CD8-positive, alpha-beta memory T cell (primary cell): ENCODE data around the gene KERA. TPM values are rescaled to one million over a fixed set of nuclear protein-coding genes. Genes with fewer than 3 reads are reported as not detected.

Source experiments
- CTCF ChIA-PET: fragments of 350-600 bp; sonication (Branson Sonifier 250); formaldehyde crosslinking; loops from one replicate; lab custom pipeline; 2021; ENCODE audit warnings: antibody characterized with exemption; lab: Charles Lee
- POLR2A ChIA-PET: fragments of 350-600 bp; sonication (Branson Sonifier 250); formaldehyde crosslinking; loops from one replicate; lab custom pipeline; 2021; ENCODE audit warnings: antibody characterized with exemption; lab: Charles Lee
- DNase-seq, 5 donors: peaks; one replicate each; pipeline versions ENCODE4 v3.0.0 to v3.0.0-alpha.2; 2020 to 2022; ENCODE audit warnings: mixed read lengths in 1 of 5
- H3K27ac ChIP-seq: one replicate; pipeline ENCODE4 v1.7.0; 2013; ENCODE audit warnings: low read depth, mild to moderate bottlenecking, low read length, moderate library complexity
- H3K27me3 ChIP-seq: 2 replicates; pipeline ENCODE4 v1.7.0; 2013; ENCODE audit warnings: low read length, mild to moderate bottlenecking; ENCODE audit not compliant: insufficient read depth, poor library complexity, severe bottlenecking
- H3K36me3 ChIP-seq: 2 replicates; pipeline ENCODE4 v1.7.0; 2013; ENCODE audit warnings: mild to moderate bottlenecking, low read length, moderate library complexity; ENCODE audit not compliant: insufficient read depth
- H3K4me1 ChIP-seq: 2 replicates; pipeline ENCODE4 v1.7.0; 2013; ENCODE audit warnings: mild to moderate bottlenecking, low read length, moderate library complexity; ENCODE audit not compliant: insufficient read depth
- H3K4me3 ChIP-seq: 2 replicates; pipeline ENCODE4 v1.7.0; 2013; ENCODE audit warnings: mild to moderate bottlenecking, low read length
- H3K9me3 ChIP-seq: 2 replicates; pipeline ENCODE4 v1.7.0; 2013; ENCODE audit warnings: mild to moderate bottlenecking, low read length
- H3K27ac Mint-ChIP-seq, 8 donors: one replicate each; pipeline ENCODE4 v1.8.0; 2020 to 2021; ENCODE audit warnings: mixed read lengths in 8 of 8, mild to moderate bottlenecking in 6 of 8, inconsistent platforms in 3 of 8, moderate library complexity in 3 of 8
- H3K27me3 Mint-ChIP-seq, 2 donors: one replicate each; pipeline ENCODE4 v1.8.0; 2020 to 2021; ENCODE audit warnings: mixed read lengths in 2 of 2, mild to moderate bottlenecking in 1 of 2, moderate library complexity in 1 of 2
- H3K36me3 Mint-ChIP-seq, 3 donors: one replicate each; pipeline ENCODE4 v1.8.0; 2020 to 2021; ENCODE audit warnings: mixed read lengths in 3 of 3, inconsistent platforms in 1 of 3, mild to moderate bottlenecking in 1 of 3
- H3K4me1 Mint-ChIP-seq, 3 donors: one replicate each; pipeline ENCODE4 v1.8.0; 2020 to 2021; ENCODE audit warnings: mixed read lengths in 3 of 3, inconsistent platforms in 1 of 3, mild to moderate bottlenecking in 1 of 3
- H3K4me3 Mint-ChIP-seq, 7 donors: one replicate each; pipeline ENCODE4 v1.8.0; 2020 to 2021; ENCODE audit warnings: mixed read lengths in 7 of 7, mild to moderate bottlenecking in 6 of 7, moderate library complexity in 4 of 7, inconsistent platforms in 2 of 7
- H3K9me3 Mint-ChIP-seq, 5 donors: one replicate each; pipeline ENCODE4 v1.8.0; 2020 to 2022; ENCODE audit warnings: mixed read lengths in 5 of 5, mild to moderate bottlenecking in 3 of 5, moderate library complexity in 2 of 5, inconsistent platforms in 1 of 5
- polyA plus RNA-seq: library from polyadenylated mRNA; unstranded; fragments of 300-500 nt; fragmentation: Illumina TruSeq; gene quantifications from one replicate; pipeline ENCODE4 v1.2.3, GENCODE V29; 2021
- total RNA-seq, 2 experiments: library from RNA; stranded (reverse); gene quantifications; one replicate each; pipeline ENCODE4 v1.2.3, GENCODE V29; 2021

The KERA gene
- total and polyA plus RNA-seq, 3 experiments from 2014 or later = not detected

DNA sequence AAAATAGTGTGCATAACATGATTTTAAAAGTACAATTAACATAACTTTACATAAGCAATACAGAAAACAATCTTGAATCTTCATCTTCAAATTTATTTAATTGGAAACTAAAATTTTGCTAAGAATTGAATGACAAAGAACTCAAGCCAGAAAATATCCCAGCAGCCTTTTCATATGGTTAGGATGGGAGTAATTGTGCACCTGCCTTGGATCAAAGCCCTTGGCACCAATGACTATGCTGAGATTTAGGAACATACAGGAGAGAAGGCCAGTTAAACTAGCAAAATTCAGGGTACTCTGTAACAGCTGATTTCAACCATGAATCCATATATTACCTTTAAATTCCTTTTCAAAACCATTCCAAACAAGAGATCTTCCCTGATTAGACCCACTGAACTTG, 5.8 kb downstream of the KERA start:
- no peaks in the 10 kb centered on the region for H3K9me3 ChIP-seq
- ChIA-PET CTCF (no interaction called here), POLR2A (no interaction called here)
- H3K27me3 ChIP-seq = no peaks in the 10 kb centered on the region
- H3K36me3 Mint-ChIP-seq = no peaks in the 10 kb centered on the region
- H3K4me1 ChIP-seq = no peaks in the 10 kb centered on the region
- H3K27ac ChIP-seq = no peak overlapping the region
- H3K27ac Mint-ChIP-seq = no peak overlapping the region
- H3K9me3 Mint-ChIP-seq = peaks cover 0 to 4% (median 0%) of the 10 kb centered on the region in 5 donors
- DNase-seq = no peak
- no peak overlapping the region for H3K4me3 Mint-ChIP-seq
- no peak overlapping the region for H3K4me3 ChIP-seq
- H3K36me3 ChIP-seq = no peaks in the 10 kb centered on the region
- H3K27me3 Mint-ChIP-seq = no peaks in the 10 kb centered on the region
- H3K4me1 Mint-ChIP-seq = no peaks in the 10 kb centered on the region

DNA sequence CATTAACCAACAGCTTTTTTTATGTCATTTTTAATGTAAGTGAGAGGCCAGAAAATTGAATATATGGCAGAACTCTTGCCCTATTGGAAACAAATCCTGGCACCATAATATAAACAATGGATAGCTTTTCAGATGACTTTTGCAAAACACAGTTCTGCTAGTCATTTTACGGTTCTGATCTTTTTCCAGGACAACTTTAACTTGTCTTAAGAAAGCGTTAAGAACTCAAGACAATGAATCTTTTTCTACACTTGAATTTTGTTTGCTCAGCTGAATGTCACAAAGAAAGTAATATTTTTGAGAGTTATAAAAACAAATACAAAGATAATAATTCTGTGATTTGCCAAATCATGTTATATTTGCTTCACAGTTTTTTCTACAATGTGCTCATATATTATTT, 13.2 kb downstream of the KERA start:
- no peak overlapping the region for H3K4me3 Mint-ChIP-seq
- Histone ChIP-seq H3K27ac (no peak overlapping the region), H3K9me3 (no peaks in the 10 kb centered on the region), H3K4me3 (no peak overlapping the region), H3K27me3 (no peaks in the 10 kb centered on the region), H3K36me3 (no peaks in the 10 kb centered on the region), H3K4me1 (no peaks in the 10 kb centered on the region)
- H3K27ac Mint-ChIP-seq = no peak overlapping the region
- no peaks in the 10 kb centered on the region for H3K9me3 Mint-ChIP-seq
- H3K4me1 Mint-ChIP-seq = no peaks in the 10 kb centered on the region
- CTCF ChIA-PET = no interaction called here
- no peak for DNase-seq
- POLR2A ChIA-PET = no interaction called here
- no peaks in the 10 kb centered on the region for H3K36me3 Mint-ChIP-seq
- H3K27me3 Mint-ChIP-seq = no peaks in the 10 kb centered on the region

DNA sequence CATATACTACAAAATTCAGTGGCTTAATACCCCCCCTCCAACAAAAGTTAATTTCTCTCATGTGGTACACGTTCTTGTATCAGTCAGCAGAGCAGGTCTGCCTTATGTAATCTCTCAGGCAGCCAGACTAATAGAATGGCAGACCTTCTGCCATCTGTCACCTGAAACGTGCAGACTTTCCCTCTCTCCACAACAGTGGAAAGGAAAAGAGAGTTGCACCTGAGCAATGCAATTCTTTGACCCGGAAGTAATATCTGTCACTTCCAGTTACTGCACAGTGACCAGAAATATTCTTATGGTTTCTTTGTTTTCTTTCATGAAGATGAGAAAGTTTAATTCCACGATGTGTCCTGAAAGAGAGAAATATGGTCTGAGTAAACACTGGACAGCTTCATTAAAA, 14.4 kb downstream of the KERA start:
- no peaks in the 10 kb centered on the region for H3K9me3 ChIP-seq
- DNase-seq = no peak
- Mint-ChIP-seq H3K4me1 (no peaks in the 10 kb centered on the region), H3K36me3 (no peaks in the 10 kb centered on the region), H3K27me3 (no peaks in the 10 kb centered on the region), H3K9me3 (no peaks in the 10 kb centered on the region), H3K4me3 (no peak overlapping the region), H3K27ac (no peak overlapping the region)
- no peak overlapping the region for H3K4me3 ChIP-seq
- ChIA-PET POLR2A (no interaction called here), CTCF (no interaction called here)
- no peaks in the 10 kb centered on the region for H3K36me3 ChIP-seq
- no peaks in the 10 kb centered on the region for H3K4me1 ChIP-seq
- no peaks in the 10 kb centered on the region for H3K27me3 ChIP-seq
- no peak overlapping the region for H3K27ac ChIP-seq

GRCh38 chr12:91040096-91040755, 17.6 kb downstream of the KERA start:
- CTCF ChIA-PET = no interaction called here

DNA sequence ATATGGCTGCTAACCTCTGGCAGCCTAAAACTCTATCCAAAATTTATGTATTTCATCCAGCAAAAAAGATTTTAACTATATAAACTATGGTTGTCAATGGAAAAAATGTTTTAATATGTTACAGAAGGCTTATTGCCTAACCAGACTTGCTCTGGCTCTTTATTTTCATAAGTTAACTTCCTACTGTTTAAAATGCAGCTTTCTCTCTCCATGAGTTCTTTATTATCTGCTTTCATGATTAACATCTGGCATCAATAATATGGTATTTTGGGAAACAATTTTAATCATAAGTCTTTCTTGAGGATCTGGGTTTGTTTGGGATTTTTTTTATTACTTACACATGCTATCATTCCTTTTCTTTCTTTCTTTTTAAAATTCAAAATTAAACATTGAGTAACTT, 20.5 kb downstream of the KERA start:
- no peaks in the 10 kb centered on the region for H3K4me1 ChIP-seq
- H3K4me1 Mint-ChIP-seq = no peaks in the 10 kb centered on the region
- no peaks in the 10 kb centered on the region for H3K27me3 ChIP-seq
- ChIA-PET POLR2A (no interaction called here), CTCF (no interaction called here)
- no peak overlapping the region for H3K4me3 Mint-ChIP-seq
- no peaks in the 10 kb centered on the region for H3K36me3 ChIP-seq
- H3K4me3 ChIP-seq = no peak overlapping the region
- no peaks in the 10 kb centered on the region for H3K9me3 Mint-ChIP-seq
- no peaks in the 10 kb centered on the region for H3K36me3 Mint-ChIP-seq
- H3K27ac ChIP-seq = no peak overlapping the region
- no peak for DNase-seq
- no peak overlapping the region for H3K27ac Mint-ChIP-seq
- no peaks in the 10 kb centered on the region for H3K27me3 Mint-ChIP-seq
- H3K9me3 ChIP-seq = no peaks in the 10 kb centered on the region

More at GRCh38 chr12:91040096-91040755, 17.6 kb downstream of the KERA start:
- Mint-ChIP-seq H3K4me1 (no peaks in the 10 kb centered on the region), H3K9me3 (no peaks in the 10 kb centered on the region), H3K4me3 (no peak overlapping the region), H3K27ac (no peak overlapping the region), H3K27me3 (no peaks in the 10 kb centered on the region), H3K36me3 (no peaks in the 10 kb centered on the region)
- Histone ChIP-seq H3K27ac (no peak overlapping the region), H3K36me3 (no peaks in the 10 kb centered on the region), H3K27me3 (no peaks in the 10 kb centered on the region), H3K4me3 (no peak overlapping the region), H3K9me3 (no peaks in the 10 kb centered on the region), H3K4me1 (no peaks in the 10 kb centered on the region)
- POLR2A ChIA-PET = no interaction called here
- DNase-seq = no peak

DNA sequence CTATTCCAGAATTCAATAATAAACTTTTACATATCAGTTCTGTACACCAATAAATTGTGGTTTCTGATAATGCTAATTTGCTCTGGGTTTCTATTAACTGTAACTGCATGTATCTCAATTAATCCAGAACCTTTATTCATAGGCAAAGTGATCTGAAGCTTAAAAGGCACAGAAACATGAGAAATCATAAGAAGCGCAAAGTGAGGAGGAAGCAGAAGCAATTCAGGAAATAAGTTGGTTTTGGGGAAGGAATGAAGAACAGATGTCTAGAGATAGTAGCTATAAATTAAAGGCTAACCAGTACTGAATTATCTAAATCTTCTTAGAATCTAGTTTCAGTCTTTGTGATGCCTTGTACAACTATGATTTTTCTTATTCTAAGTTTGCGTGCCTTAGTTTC, 24.6 kb downstream of the KERA start:
- Mint-ChIP-seq H3K27me3 (no peaks in the 10 kb centered on the region), H3K27ac (no peak overlapping the region), H3K4me1 (no peaks in the 10 kb centered on the region), H3K9me3 (no peaks in the 10 kb centered on the region), H3K36me3 (no peaks in the 10 kb centered on the region), H3K4me3 (no peak overlapping the region)
- ChIA-PET CTCF (no interaction called here), POLR2A (no interaction called here)
- no peak for DNase-seq
- Histone ChIP-seq H3K36me3 (no peaks in the 10 kb centered on the region), H3K27me3 (no peaks in the 10 kb centered on the region), H3K9me3 (no peaks in the 10 kb centered on the region), H3K27ac (no peak overlapping the region), H3K4me1 (no peaks in the 10 kb centered on the region), H3K4me3 (no peak overlapping the region)

DNA sequence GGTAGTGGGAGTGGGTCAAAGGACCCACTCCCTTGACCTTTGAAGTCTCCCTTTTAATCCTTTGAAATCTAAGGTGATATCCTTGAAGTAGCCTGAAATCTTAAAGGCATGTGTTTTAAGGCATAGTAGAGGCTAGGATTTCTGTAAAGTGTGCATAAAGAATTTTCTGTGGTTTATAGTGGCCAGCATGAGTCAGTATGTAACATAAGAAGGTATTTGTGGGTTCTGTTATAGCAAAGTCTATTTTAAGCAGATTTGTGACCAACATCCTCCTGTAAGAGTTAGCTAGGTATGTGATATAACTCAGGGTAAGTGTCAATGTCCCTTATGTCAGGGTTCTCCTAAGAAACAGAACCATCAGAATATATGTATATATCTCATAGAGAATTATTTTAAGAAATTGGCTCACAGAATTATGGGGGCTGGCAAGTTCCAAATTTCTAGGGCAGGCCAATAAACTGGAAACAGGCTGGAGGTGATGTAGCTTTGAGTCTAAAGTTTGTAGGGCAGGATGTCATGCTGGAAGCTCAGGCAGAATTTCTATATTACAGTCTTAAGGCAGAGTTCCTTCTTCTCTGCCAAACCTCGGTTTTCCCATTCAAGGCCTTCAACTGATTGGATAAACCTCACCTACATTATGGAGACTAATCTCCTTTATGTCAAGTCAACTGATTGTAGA, 34.4 kb downstream of the KERA start:
- H3K36me3 Mint-ChIP-seq = no peaks in the 10 kb centered on the region
- CTCF ChIA-PET = no interaction called here
- POLR2A ChIA-PET = no interaction called here

GRCh38 chr12:91021076-91021475, 36.7 kb downstream of the KERA start:
- ChIA-PET POLR2A (no interaction called here), CTCF (no interaction called here)
- no peaks in the 10 kb centered on the region for H3K9me3 Mint-ChIP-seq
- no peaks in the 10 kb centered on the region for H3K9me3 ChIP-seq
- no peaks in the 10 kb centered on the region for H3K4me1 Mint-ChIP-seq
- H3K27me3 Mint-ChIP-seq = no peaks in the 10 kb centered on the region
- no peaks in the 10 kb centered on the region for H3K27me3 ChIP-seq
- H3K4me1 ChIP-seq = no peaks in the 10 kb centered on the region
- H3K4me3 Mint-ChIP-seq = no peak overlapping the region
- H3K36me3 Mint-ChIP-seq = no peaks in the 10 kb centered on the region
- H3K27ac Mint-ChIP-seq = no peak overlapping the region
- H3K4me3 ChIP-seq = no peak overlapping the region
- no peaks in the 10 kb centered on the region for H3K36me3 ChIP-seq
- H3K27ac ChIP-seq = no peak overlapping the region
- no peak for DNase-seq

More for the DNA sequence above, 34.4 kb downstream of the KERA start:
- Mint-ChIP-seq H3K27ac (no peak overlapping the region), H3K9me3 (no peaks in the 10 kb centered on the region), H3K27me3 (peaks cover 0 to 1% of the 10 kb centered on the region in 2 donors), H3K4me3 (no peak overlapping the region), H3K4me1 (no peaks in the 10 kb centered on the region)
- H3K36me3 ChIP-seq = no peaks in the 10 kb centered on the region
- no peaks in the 10 kb centered on the region for H3K27me3 ChIP-seq
- no peak overlapping the region for H3K4me3 ChIP-seq
- no peak for DNase-seq
- no peak overlapping the region for H3K27ac ChIP-seq
- H3K4me1 ChIP-seq = no peaks in the 10 kb centered on the region
- no peaks in the 10 kb centered on the region for H3K9me3 ChIP-seq
